ENCODE data around the gene RAPGEF5.
A peak's percentile ranks its signal among the peaks of the same experiment; 100 is the strongest.

RAPGEF5 gene

DNA sequence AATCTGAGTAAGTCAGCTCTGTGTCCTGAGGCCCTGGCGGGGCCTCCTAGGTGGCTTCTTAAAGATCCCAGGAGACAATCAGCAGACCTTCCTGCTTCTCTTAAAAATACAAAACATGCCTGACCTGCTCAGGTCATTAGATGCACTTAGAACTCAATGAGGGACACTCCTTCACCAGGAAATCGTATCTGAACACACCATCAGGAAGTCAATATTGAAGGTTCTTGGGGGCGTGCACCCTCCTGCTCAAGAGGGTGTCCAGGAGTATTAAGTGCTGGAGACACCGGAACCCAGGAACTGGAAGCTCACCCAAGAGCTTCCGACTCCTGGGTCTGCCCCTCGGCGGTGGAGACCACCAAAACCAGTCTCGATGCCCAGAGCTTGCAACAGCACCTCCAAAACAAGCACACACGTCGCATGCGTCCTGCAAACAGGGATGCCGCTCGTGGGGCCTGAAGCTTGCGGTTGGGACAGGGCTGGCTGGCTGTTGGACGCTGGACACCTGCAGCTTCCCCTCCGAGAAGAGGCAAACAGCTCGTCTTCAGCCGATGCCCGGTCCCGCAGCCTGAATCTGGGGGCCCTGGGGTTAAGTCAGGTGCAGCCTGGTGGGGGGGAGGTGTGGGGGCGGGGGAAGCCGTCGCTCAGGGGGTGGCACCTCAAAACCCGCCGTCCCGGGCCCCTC lies 803 bp downstream of the RAPGEF5 start:
- peak overlapping the region; percentile 85 for H3K27ac ChIP-seq
- TF ChIP-seq, protein P1, sequence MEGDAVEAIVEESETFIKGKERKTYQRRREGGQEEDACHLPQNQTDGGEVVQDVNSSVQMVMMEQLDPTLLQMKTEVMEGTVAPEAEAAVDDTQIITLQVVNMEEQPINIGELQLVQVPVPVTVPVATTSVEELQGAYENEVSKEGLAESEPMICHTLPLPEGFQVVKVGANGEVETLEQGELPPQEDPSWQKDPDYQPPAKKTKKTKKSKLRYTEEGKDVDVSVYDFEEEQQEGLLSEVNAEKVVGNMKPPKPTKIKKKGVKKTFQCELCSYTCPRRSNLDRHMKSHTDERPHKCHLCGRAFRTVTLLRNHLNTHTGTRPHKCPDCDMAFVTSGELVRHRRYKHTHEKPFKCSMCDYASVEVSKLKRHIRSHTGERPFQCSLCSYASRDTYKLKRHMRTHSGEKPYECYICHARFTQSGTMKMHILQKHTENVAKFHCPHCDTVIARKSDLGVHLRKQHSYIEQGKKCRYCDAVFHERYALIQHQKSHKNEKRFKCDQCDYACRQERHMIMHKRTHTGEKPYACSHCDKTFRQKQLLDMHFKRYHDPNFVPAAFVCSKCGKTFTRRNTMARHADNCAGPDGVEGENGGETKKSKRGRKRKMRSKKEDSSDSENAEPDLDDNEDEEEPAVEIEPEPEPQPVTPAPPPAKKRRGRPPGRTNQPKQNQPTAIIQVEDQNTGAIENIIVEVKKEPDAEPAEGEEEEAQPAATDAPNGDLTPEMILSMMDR (IDR thresholded peaks at IDR 0.05): no peak
- TF ChIP-seq ZFX (IDR thresholded peaks at IDR 0.05; ENCODE audit: borderline replicate concordance): no peak

DNA sequence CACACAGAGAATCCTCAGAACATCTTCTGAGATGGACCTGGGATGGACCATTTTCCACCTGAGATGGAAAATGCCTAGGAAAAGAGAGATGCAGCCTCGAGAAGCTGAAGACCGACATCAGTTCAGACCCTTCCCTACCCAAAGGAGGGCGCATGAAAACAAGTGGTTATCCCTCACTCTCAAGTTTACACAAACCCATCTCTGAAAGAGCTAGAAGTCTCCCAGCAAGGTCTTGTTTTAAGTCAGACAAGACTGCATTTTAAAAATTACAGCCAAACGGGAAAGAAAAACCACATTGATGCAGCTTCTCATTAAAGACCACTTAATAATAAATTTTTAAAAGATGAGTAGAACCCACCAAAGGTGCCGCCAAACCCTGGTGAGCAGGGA lies 1.3 kb downstream of the RAPGEF5 start:
- TF ChIP-seq, protein P1 (IDR thresholded peaks at IDR 0.05): no peak
- no peak for TF ChIP-seq ZFX (IDR thresholded peaks at IDR 0.05; ENCODE audit: borderline replicate concordance)
- H3K27ac ChIP-seq: no peak overlapping the region

DNA sequence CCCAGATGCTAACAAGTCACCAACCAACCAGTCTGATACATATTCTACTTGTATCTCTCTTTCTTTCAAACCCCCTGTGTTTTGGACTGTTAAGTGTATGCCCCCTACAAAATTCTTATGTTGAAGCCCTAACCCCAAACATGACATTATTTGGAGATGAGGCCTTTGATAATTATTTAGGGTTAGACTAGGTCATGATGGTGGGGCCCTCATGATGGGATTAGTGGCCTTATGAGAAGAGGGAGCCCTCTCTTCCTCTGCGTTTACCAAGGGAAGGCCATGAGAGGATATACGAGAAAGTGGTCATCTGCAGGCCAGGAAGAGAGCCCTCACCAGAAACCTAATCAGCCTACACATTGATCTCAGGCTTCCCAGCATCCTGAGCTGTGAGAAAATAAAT lies 2.5 kb downstream of the RAPGEF5 start:
- H3K27ac ChIP-seq: no peak overlapping the region
- TF ChIP-seq, protein P1 (IDR thresholded peaks at IDR 0.05): no peak
- TF ChIP-seq ZFX (IDR thresholded peaks at IDR 0.05; ENCODE audit: borderline replicate concordance): no peak

DNA sequence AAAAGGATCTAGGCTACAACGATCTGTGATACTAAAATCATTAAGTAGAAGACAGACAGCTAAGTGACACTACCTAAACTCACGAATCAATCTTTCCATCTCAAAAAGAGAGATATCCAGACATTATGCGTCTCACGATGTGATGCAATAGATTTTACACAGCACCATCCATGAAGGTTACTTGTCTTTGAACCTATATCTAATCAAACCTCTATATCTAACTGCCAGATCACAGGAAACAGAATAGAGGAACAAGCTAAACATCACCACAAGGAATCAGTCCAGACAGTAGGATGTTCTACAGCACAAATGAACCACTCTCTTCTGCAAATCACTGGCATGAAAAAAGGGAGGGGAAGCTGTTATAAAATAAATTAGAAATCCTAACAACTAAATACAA lies 4.1 kb downstream of the RAPGEF5 start:
- TF ChIP-seq ZFX (IDR thresholded peaks at IDR 0.05; ENCODE audit: borderline replicate concordance): no peak
- H3K27ac ChIP-seq: no peak overlapping the region

DNA sequence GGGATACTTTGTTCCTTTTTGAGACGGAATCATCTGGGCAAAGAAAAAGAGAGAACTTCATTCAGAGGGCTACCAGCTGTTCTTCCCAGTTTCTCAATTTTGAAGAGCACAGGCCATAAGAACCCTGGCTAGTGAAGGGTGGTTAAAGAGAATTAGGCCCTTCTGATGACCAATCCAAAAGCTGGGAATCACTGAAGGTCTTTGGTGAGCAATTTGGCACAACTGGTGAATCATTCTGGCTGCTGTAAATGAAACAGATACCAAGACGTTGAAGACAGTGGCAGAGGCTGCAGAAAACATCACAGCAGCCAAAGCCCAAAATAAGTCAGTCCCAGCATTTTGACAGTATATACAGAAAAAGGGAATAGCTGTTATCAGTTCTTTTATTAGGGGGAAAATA lies 5.1 kb downstream of the RAPGEF5 start:
- TF ChIP-seq, protein P1 (IDR thresholded peaks at IDR 0.05): no peak
- TF ChIP-seq ZFX (IDR thresholded peaks at IDR 0.05; ENCODE audit: borderline replicate concordance): no peak

DNA sequence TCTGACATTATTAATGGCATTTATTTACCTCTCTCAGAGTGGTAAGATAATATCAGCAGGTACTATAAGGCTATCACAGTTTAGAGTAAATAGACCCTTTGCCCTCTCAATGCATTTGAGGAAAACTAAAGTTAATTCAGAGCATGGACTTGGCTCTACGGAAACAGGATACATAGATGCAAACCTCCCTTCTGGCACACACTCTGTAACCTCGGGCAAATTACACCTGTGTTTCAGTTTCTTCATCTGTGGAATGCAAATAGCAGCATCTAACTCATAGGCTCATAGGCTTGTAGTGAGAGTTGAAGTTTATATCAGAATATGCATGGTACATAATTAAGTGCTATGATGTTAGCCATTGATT lies 5.6 kb downstream of the RAPGEF5 start:
- TF ChIP-seq, protein P1 (IDR thresholded peaks at IDR 0.05): no peak
- TF ChIP-seq ZFX (IDR thresholded peaks at IDR 0.05; ENCODE audit: borderline replicate concordance): no peak
- peak overlapping the region; percentile 83 for H3K27ac ChIP-seq

More for the DNA sequence above, 5.1 kb downstream of the RAPGEF5 start:
- H3K27ac ChIP-seq: peak overlapping the region; percentile 83

DNA sequence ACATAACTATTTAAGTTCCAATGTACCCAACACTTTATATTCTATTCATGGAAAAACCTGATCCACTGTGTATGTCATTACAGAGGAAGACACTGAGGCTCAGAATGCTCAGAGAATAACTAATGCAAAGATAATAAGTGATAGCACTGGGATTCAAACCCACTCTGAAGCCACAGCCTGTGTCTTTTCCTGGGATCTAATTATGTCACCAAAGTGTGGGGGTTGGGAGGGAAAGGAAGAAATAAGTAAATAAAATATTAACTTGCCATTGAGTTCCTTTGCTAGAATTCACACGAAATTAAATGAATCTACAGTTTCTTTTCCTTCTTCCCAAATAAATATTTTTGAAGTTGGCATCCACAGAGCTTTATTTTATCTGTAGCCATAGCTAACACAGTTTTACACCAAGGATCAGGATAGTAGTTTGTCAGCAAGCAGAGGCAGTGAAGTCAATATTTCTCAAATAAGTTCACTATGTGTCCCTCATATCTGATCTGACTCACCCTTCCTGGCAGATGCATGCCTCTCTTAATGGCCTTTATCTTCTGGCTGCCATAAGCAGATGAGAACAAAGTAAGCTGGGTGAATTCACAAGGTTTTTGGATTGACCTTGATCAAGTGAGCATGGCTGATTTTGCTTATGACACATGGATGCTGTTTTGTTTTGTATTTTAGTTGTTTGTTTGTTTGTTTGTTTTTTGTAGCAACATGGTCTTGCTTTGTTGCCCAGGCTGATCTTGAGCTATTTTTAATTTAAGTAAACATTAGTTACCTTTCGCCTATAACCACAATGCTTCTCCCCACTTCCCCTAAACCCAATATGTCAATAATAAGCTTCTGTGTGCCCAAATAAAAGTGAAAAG lies 6.3 kb downstream of the RAPGEF5 start:
- TF ChIP-seq, protein P1 (IDR thresholded peaks at IDR 0.05): no peak
- H3K27ac ChIP-seq: peak overlapping the region; percentile 83

Data from 22Rv1 (cell line).